Eye (tissue), 1 donor: Measurements from ENCODE around the gene CDSN.

Experiments
- DNase-seq: peaks from one replicate; pipeline ENCODE4 v3.0.0-alpha.2; 2015

The CDSN gene

GRCh38 chr6:31115941-31116560 is 4.2 kb downstream of the CDSN start:
- DNase-seq: no peak

- no peak for DNase-seq
Measured at GRCh38 chr6:31114970-31115849, 5.0 kb downstream of the CDSN start.

GRCh38 chr6:31114541-31114878 is 5.7 kb downstream of the CDSN start, which contains the start of gene PSORS1C1:
PSORS1C1 (plus strand) TSS chr6:31114800; CDS start chr6:31129633, 14,833 bp downstream.
- DNase-seq: no peak

- no peak for DNase-seq
Measured at GRCh38 chr6:31113861-31114540, 6.2 kb downstream of the CDSN start.

GRCh38 chr6:31112478-31112877 is 7.8 kb downstream of the CDSN start, which contains the start of gene C6orf15:
C6orf15 (minus strand) TSS chr6:31112575; CDS start chr6:31112555, 20 bp downstream.
- DNase-seq: no peak

GRCh38 chr6:31111712-31112111 is 8.5 kb downstream of the CDSN start:
- no peak for DNase-seq

- DNase-seq: no peak
Measured at GRCh38 chr6:31110825-31111582, 9.2 kb downstream of the CDSN start.

GRCh38 chr6:31107052-31107451 is 13.2 kb downstream of the CDSN start:
- no peak for DNase-seq

GRCh38 chr6:31103136-31103535 is 17.1 kb downstream of the CDSN start:
- no peak for DNase-seq

- DNase-seq: no peak
Measured at GRCh38 chr6:31098449-31098938, 21.8 kb downstream of the CDSN start.

GRCh38 chr6:31096656-31097055 is 23.6 kb downstream of the CDSN start:
- no peak for DNase-seq

GRCh38 chr6:31096215-31096614 is 24.0 kb downstream of the CDSN start:
- DNase-seq: no peak

- DNase-seq: no peak
Measured at GRCh38 chr6:31094389-31094881, 25.8 kb downstream of the CDSN start.

- no peak for DNase-seq
Measured at GRCh38 chr6:31092769-31093505, 27.3 kb downstream of the CDSN start.

- DNase-seq: no peak
Measured at GRCh38 chr6:31092238-31092637, 28.0 kb downstream of the CDSN start.

GRCh38 chr6:31091680-31092079 is 28.6 kb downstream of the CDSN start:
- DNase-seq: no peak

GRCh38 chr6:31090973-31091364 is 29.3 kb downstream of the CDSN start:
- DNase-seq: no peak

GRCh38 chr6:31090275-31090972 is 29.8 kb downstream of the CDSN start:
- DNase-seq: no peak

GRCh38 chr6:31087494-31088089 is 32.7 kb downstream of the CDSN start:
- peak; percentile 96 for DNase-seq

GRCh38 chr6:31086788-31087440 is 33.3 kb downstream of the CDSN start:
- DNase-seq: no peak
